Endothelial cell of umbilical vein (primary cell): ENCODE data around the gene DLG5. TPM values are rescaled to one million over a fixed set of nuclear protein-coding genes. Genes with fewer than 3 reads are reported as not detected.

Source experiments
- BruUV-seq: library from RNA; stranded (reverse); fragments of 400-500 nt; replicated peaks from 2 replicates; lab custom pipeline; 2021; lab: Mats Ljungman, UMichigan
- CTCF ChIA-PET: fragments of 300-600, 350-600 bp; sonication (Branson Sonifier 250); formaldehyde crosslinking; loops from one replicate; lab custom pipeline; 2021; ENCODE audit warnings: antibody characterized with exemption, inconsistent platforms; lab: Charles Lee
- POLR2A ChIA-PET: fragments of 300-600, 350-600 bp; sonication (Branson Sonifier 250); formaldehyde crosslinking; loops from one replicate; lab custom pipeline; 2021; ENCODE audit warnings: antibody characterized with exemption, inconsistent platforms; lab: Charles Lee
- DNase-seq: peaks from one replicate; pipeline ENCODE4 v3.0.0-alpha.2; 2011; ENCODE audit warnings: low read depth, low spot score
- FAIRE-seq: peaks from 2 replicates; lab custom pipeline; 2011; peaks lifted over from hg19 to GRCh38; lab: Jason Lieb, UNC
- H2AFZ ChIP-seq: 2 replicates; pipeline ENCODE4 v1.6.0; 2012; ENCODE audit warnings: low read depth, low read length, control low read depth, inconsistent platforms
- H3K27ac ChIP-seq: 2 replicates; pipeline ENCODE4 v1.5.1; 2011; ENCODE audit warnings: low read depth, mild to moderate bottlenecking, control low read depth, low read length, moderate library complexity; ENCODE audit not compliant: insufficient read depth
- H3K27me3 ChIP-seq, 2 experiments: 2 replicates each; pipeline versions ENCODE4 v1.6.0 to v1.6.1; 2011; ENCODE audit warnings: low read length in 2 of 2, mixed read lengths in 1 of 2; ENCODE audit not compliant: control insufficient read depth in 2 of 2, insufficient read depth in 2 of 2
- H3K36me3 ChIP-seq, 2 experiments: 2 replicates in 1 of 2; 3 replicates in 1 of 2; pipeline ENCODE4 v1.5.1; 2011; ENCODE audit warnings: low read length in 2 of 2, mild to moderate bottlenecking in 1 of 2, moderate library complexity in 1 of 2; ENCODE audit not compliant: control insufficient read depth in 2 of 2, insufficient read depth in 2 of 2; ENCODE audit errors: extremely low read depth in 1 of 2
- H3K4me1 ChIP-seq: 3 replicates; pipeline ENCODE4 v1.5.1; 2011; ENCODE audit warnings: mild to moderate bottlenecking, low read length; ENCODE audit not compliant: control insufficient read depth, insufficient read depth; ENCODE audit errors: extremely low read depth
- H3K4me2 ChIP-seq: 2 replicates; pipeline ENCODE4 v1.6.1; 2011; ENCODE audit warnings: low read length, control low read depth, mixed read lengths; ENCODE audit not compliant: insufficient read depth
- H3K4me3 ChIP-seq, 3 experiments: fragments of 200-600 bp in 1 of 3; sonication (generic), shearing (Covaris generic) in 1 of 3; replicated peaks in 1 of 3; 2 replicates each; pipeline ENCODE4 v1.5.1; 2011 to 2016; ENCODE audit warnings: control low read depth in 3 of 3, low read length in 3 of 3, mild to moderate bottlenecking in 2 of 3, inconsistent platforms in 1 of 3, low read depth in 1 of 3, moderate library complexity in 1 of 3; ENCODE audit not compliant: insufficient read depth in 1 of 3
- H3K79me2 ChIP-seq: 2 replicates; pipeline ENCODE4 v1.6.0; 2012; ENCODE audit warnings: low read length, inconsistent platforms; ENCODE audit not compliant: control insufficient read depth, insufficient read depth
- H3K9ac ChIP-seq: replicated peaks from 2 replicates; pipeline ENCODE3; 2011; ENCODE audit warnings: low read length, control low read depth; ENCODE audit not compliant: insufficient read depth; ENCODE audit errors: extremely low read depth
- H3K9me1 ChIP-seq: replicated peaks from 3 replicates; pipeline ENCODE4 v1.6.0; 2011; ENCODE audit warnings: mild to moderate bottlenecking, low read length; ENCODE audit not compliant: control insufficient read depth, insufficient read depth; ENCODE audit errors: extremely low read depth
- H3K9me3 ChIP-seq: replicated peaks from 2 replicates; pipeline ENCODE4 v1.5.1; 2012; ENCODE audit warnings: low read length, inconsistent platforms; ENCODE audit not compliant: control insufficient read depth, insufficient read depth
- H4K20me1 ChIP-seq: replicated peaks from 2 replicates; pipeline ENCODE3; 2011; ENCODE audit warnings: mild to moderate bottlenecking, low read length; ENCODE audit not compliant: control insufficient read depth, insufficient read depth; ENCODE audit errors: extremely low read depth
- CTCF ChIP-seq, 2 donors: IDR thresholded peaks; 1 replicate in 1 of 2; 2 replicates in 1 of 2; pipeline ENCODE4 v1.5.1; 2011; ENCODE audit warnings: low read length in 2 of 2, mild to moderate bottlenecking in 2 of 2, moderate library complexity in 2 of 2, control low read depth in 1 of 2, inconsistent platforms in 1 of 2, low read depth in 1 of 2; ENCODE audit not compliant: insufficient read depth in 1 of 2; ENCODE audit errors: extremely low read depth in 1 of 2
- EZH2 ChIP-seq: IDR thresholded peaks from 2 replicates; pipeline ENCODE4 v1.6.1; 2012; ENCODE audit warnings: borderline replicate concordance, low read depth, mild to moderate bottlenecking, moderate library complexity, low read length, inconsistent platforms; ENCODE audit not compliant: severe bottlenecking
- FOS ChIP-seq: IDR thresholded peaks from 2 replicates; pipeline ENCODE4 v1.6.1; 2011; ENCODE audit warnings: mild to moderate bottlenecking, low read length, moderate library complexity, borderline replicate concordance; ENCODE audit not compliant: insufficient read depth
- GATA2 ChIP-seq: IDR thresholded peaks from 2 replicates; pipeline ENCODE4 v1.7.0; 2011; ENCODE audit warnings: low read depth, mild to moderate bottlenecking, moderate library complexity, mixed read lengths, low read length; ENCODE audit not compliant: insufficient read length, insufficient read depth
- JUN ChIP-seq: IDR thresholded peaks from 2 replicates; pipeline ENCODE4 v1.6.1; 2011; ENCODE audit warnings: borderline replicate concordance, low read depth; ENCODE audit not compliant: insufficient read length, insufficient read depth
- MAX ChIP-seq: IDR thresholded peaks from 2 replicates; pipeline ENCODE4 v1.6.1; 2011; ENCODE audit not compliant: insufficient read depth, insufficient read length
- MYC ChIP-seq: IDR thresholded peaks from one replicate; pipeline ENCODE4 v1.6.1; 2011; ENCODE audit warnings: mild to moderate bottlenecking, low read depth, low read length
- POLR2A ChIP-seq: IDR thresholded peaks from 2 replicates; pipeline ENCODE4 v1.6.1; 2012; ENCODE audit warnings: low read depth, mild to moderate bottlenecking, control low read depth, low read length
- POLR2AphosphoS5 ChIP-seq: IDR thresholded peaks from 2 replicates; pipeline ENCODE4 v1.6.1; 2012; ENCODE audit warnings: low read depth, mild to moderate bottlenecking, control low read depth, low read length, moderate library complexity; ENCODE audit not compliant: insufficient read depth
- dilution Hi-C: fragments of 300-500 bp; cut with MboI; formaldehyde crosslinking; loops from one replicate; pipeline ENCODE4 v1.15.0; 2019; ENCODE audit warnings: low sequenced_read_pairs; ENCODE audit not compliant: extremely low pct_ligation_motif_present
- intact Hi-C: fragments of 100-400 bp; cut with micrococcal nuclease; formaldehyde crosslinking; loops from one replicate; pipeline ENCODE4 v1.10.0; 2022
- polyA plus RNA-seq, 4 experiments: library from polyadenylated mRNA; depleted of rRNA in 3 of 4; stranded (reverse) in 3 of 4; unstranded in 1 of 4; fragments of >200 nt; gene quantifications; 2 replicates each; pipeline versions ENCODE4 v1.2.1 to v1.2.3, GENCODE V29; 2011 to 2012; ENCODE audit warnings: missing spikeins in 1 of 4
- total RNA-seq: library from RNA; stranded (reverse); gene quantifications from 2 replicates; pipeline ENCODE4 v1.2.3, GENCODE V29; 2021

Gene DLG5
- total and polyA plus RNA-seq, 2 donors (not counting 3 experiments of a cell fraction or from before 2014, with no cell fraction given): 12.3 to 24.9 TPM

- peak; percentile 58 for DNase-seq
- peak overlapping the region; percentile 38 for H3K27ac ChIP-seq
- H3K4me1 ChIP-seq: peaks cover 22% of the 10 kb centered on the region
- POLR2A ChIA-PET: interaction anchor here (0.6 kb wide), 1 partner anchor 12 kb away, joined by 4 read pairs; no protein-coding TSS in a partner anchor
- H4K20me1 ChIP-seq: no peaks in the 10 kb centered on the region
- H3K36me3 ChIP-seq: no peaks in the 10 kb centered on the region
- no peaks in the 10 kb centered on the region for H3K27me3 ChIP-seq
- BruUV-seq: no TSS peak
- no peak overlapping the region for H3K9ac ChIP-seq
- H2AFZ ChIP-seq: no peak overlapping the region
- peak; percentile 83 for FAIRE-seq
- H3K9me3 ChIP-seq: no peaks in the 10 kb centered on the region
- no peak overlapping the region for H3K4me3 ChIP-seq
- no peaks in the 10 kb centered on the region for H3K9me1 ChIP-seq
- TF ChIP-seq POLR2A: no peak
- TF ChIP-seq GATA2: no peak
- TF ChIP-seq FOS: no peak
- no peak for TF ChIP-seq EZH2
- no peak for TF ChIP-seq MYC
- TF ChIP-seq CTCF (IDR thresholded peaks at IDR 0.05; ENCODE audit: extremely low read depth in 1 of 2, insufficient read depth in 1 of 2, low read depth in 1 of 2, low read length in 2 of 2): no peak
- TF ChIP-seq MAX: peak; percentile 36
- no peak for TF ChIP-seq POLR2AphosphoS5
- TF ChIP-seq JUN: peak; percentile 18
- no peak overlapping the region for H3K4me2 ChIP-seq
- intact Hi-C loops: no loop called here
- dilution Hi-C loops: no loop called here
- CTCF ChIA-PET: interaction anchor here (1.0 to 3.4 kb wide), 4 partner anchors 10 to 35 kb away, joined by 3 to 12 read pairs (median 6); no protein-coding TSS in a partner anchor
- no peaks in the 10 kb centered on the region for H3K79me2 ChIP-seq
These were observed 52.8 kb downstream of the DLG5 start for GRCh38 chr10:77873536-77874380.
